G401.6 (cell line): ENCODE results near the gene LRRC32.
"Not testable (repeated sequence)": the region's sequence is repeated elsewhere in the genome, so short reads cannot be mapped to it uniquely, and the experiment has no call there.

Source experiments
- FAIRE-seq: peaks from 2 replicates; lab custom pipeline; 2012; peaks lifted over from hg19 to GRCh38; lab: Jason Lieb, UNC

LRRC32 gene

DNA sequence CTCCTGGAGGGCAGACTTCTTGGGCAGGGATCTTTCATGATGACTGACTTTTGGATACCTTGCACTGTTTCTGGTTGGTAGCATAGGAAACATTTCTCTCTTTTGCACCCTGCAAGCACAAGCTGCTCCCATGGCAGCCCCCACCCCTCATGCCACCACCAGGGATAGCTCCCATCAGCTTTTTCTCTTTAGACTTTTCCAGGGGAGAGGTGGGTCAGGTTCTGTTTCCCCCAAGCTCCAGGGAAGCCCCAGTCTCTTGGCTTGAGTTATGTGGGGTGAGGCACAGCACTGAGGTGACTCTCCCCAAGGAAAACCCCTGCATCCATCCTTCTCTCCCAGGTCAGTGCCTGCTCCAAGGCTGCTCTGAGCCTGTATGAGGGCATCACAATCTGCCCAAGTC lies 22.5 kb downstream of the LRRC32 start:
- no peak for FAIRE-seq

- no peak for FAIRE-seq
These were observed 23.5 kb downstream of the LRRC32 start for GRCh38 chr11:76646882-76647534.

DNA sequence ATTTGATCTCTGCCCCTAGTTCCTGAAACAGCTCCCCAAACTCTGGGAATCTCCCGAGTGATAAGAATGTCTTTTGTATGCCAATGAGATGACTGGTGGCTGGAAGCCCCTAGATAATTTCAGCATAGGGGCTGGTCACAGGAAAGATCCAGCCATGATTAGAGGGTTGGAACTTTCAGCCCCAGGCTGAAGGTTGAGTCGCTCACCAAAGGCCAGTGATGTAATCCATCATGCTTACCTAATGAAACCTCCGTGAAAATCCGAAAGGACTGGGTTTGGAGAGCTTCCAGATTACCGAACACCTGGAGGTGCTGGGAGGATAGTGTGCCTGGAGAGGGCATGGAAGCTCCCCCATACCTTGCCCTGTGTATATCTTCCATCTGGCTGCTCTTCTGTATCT lies 26.0 kb downstream of the LRRC32 start:
- no peak for FAIRE-seq

GRCh38 chr11:76643711-76644110 lies 26.8 kb downstream of the LRRC32 start:
- FAIRE-seq = not testable (repeated sequence)

DNA sequence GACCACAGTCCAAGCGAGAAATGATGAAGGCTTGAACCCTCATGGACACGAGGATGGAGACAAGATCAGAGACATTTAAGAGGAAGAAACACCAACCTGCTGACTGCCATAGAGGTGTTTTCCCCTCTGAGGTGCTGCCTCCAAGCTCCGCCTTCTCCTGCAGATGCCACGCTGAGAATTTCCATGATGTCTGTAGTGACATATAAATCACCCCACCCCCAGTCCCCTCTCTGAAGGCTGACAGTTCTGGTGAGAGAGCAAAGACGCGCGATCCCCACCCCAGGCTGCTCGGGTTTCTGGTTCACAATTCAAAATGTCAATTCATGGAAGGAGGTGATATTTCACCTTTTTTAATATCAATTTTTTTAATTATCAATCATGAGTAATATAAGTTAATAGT lies 28.2 kb downstream of the LRRC32 start:
- no peak for FAIRE-seq

- FAIRE-seq = no peak
These were observed 28.6 kb downstream of the LRRC32 start for GRCh38 chr11:76641905-76642304.

- no peak for FAIRE-seq
These were observed 30.0 kb downstream of the LRRC32 start for GRCh38 chr11:76640501-76640900.

DNA sequence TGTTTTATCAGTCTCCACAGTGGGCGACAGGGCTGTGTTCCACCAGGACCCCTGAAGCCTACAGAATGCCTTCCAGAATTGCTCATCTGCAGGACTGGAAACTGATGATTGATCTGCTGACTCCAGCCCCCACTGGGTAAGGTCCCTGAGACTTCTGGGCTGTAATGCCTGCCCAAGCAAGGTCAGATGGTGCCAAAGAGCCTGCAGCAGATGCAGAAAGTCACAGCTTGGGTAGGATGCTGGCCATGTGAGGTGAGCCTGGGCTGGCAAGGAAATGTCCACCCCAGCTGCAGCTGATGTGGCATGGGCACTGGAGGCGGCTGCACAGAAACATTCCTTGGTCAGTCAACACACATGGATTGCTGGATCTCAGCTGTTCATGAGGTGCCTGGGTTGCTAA lies 30.9 kb downstream of the LRRC32 start:
- no peak for FAIRE-seq

- no peak for FAIRE-seq
These were observed 32.0 kb downstream of the LRRC32 start for GRCh38 chr11:76638270-76639197.

DNA sequence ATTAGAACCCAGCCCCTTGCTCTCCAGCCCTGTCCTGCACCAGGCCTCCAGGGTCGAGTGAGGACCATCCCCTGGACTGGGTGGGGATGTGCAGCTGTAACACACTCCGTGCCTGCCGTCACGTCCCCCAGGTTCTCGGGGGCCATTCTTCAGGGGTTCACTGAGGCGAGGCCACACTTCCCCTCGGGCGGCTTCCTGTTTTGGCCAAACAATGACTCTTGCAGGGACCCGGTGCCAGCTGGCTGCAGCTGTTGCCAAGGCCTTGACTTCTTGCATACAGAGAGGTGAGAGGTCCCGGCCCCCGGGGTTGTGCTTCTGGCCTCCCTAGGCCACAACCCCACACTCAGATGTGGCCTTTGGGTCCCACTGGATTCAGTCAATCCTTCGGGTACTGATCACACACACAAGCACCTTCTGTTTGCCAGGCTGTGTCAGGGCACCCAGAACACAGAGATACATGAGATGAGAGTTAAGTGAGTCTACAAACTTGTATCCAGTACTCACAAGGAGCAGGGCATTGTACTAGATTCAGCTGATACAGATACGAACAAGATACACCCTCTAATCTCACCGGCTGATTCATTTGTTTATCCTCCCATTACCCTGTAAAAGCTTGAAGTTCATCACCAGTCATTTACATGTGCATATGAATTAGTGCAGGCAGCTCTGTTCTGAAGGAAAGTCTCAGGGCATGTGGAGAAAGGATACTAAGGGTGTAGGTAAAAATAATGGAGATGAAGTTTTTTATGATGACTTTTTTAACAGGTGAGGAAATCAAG lies 32.9 kb downstream of the LRRC32 start:
- FAIRE-seq = no peak

DNA sequence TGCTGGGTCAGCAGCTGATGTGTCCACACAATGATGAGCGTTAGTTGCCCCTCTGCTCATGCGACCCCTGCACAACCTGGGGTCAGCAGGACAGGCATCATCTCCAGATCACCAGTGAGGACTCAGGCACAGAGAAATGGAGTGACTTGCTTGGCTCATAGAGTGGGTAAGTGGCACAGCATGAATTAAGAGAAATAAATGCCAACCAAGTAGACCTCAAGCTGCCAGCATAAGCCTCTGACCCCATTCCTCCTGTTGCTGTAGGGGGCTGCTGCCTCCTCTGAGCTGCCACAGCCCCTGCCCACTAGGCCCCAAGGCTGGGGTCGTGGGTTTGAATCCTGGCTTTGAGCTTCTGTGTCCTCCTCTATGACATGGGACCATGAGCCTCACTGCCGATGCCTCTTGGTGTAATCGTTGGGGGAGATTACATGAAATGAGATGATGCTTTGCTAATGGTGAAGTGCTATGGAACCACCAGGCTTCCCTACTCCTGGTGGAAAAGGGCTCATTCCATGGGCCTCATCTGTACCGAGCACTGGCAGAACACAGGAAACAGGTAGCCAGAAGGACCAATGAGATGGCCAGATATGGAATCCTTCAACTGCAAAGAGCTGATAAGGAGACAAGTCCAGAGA lies 33.6 kb downstream of the LRRC32 start:
- no peak for FAIRE-seq

DNA sequence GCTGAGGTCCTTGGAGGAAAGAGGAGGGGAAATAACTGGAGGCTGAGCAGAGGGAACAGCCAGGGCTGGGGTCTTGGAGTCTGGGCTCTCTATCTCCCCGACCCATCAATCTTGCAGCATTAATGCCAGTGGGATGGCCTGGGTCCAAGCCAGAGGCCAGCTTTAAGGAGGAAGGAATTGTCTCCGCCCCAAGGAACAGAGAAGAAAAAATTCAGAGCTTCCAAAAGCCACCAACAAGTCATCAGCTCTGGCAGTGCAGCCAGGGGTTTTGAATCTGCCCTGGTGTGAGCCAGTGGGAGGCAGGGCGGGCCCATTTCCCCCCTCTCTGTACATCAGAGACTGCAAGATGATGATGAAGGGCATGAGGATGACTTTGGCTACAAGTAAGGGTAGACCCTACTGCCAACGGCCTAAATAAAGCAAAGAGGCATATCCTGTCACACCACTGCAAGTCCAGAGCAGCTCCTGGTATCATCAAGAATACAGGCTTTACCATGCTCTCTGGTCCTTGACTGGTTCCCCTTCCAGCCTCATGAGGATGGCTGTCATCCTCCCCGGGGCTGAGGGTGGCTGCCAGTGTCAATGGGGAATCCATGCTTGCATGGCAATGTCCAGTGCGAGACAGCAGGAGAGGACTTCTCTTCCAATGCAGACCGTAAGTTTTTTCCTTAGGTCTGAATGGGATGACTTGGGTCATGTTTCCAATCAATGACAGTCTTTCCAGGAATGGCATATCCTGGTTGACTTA lies 34.4 kb downstream of the LRRC32 start:
- no peak for FAIRE-seq

- FAIRE-seq = no peak
These were observed 35.7 kb downstream of the LRRC32 start for GRCh38 chr11:76634886-76635285.

GRCh38 chr11:76632492-76632891 lies 38.1 kb downstream of the LRRC32 start:
- no peak for FAIRE-seq

- no peak for FAIRE-seq
These were observed 38.8 kb downstream of the LRRC32 start for GRCh38 chr11:76631566-76632308.

GRCh38 chr11:76630600-76631281 lies 39.8 kb downstream of the LRRC32 start:
- FAIRE-seq = no peak

- no peak for FAIRE-seq
These were observed 40.5 kb downstream of the LRRC32 start for GRCh38 chr11:76629853-76630599.

DNA sequence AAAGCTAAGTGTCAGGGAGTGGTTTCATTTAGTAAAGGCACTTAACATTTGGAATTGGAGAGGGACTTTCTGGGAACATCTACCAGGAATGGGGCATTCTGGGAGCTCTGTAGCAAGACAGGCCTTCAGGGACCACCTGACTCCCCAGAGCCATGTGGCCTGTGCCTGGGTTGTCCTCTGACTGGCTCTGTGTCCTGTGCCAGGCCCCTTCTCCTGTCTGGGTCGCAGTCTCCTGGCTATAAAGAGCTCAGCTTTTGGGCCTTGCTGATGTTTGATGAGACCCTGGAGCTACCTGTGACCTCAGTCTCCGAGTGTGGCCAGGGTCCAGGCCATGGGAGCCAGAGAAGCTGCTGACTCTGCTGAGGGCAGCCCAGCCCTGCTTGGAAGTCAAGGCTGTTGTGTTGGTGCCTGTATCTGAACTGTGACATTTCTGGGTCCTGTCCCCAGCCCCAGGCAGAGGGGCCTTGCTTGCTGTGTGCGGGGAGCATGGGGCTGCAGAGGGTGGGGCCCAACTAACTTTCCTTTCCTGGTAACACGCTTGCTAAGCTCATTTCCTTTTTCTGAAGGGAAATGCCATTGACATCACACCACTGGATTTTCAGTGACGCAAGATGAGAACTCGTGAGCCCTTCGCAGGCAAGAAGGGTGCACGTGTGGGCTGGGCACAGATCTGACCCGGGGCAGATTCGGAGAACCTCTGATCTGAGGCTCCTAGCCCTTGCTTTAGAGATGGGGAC lies 41.3 kb downstream of the LRRC32 start:
- FAIRE-seq = no peak

GRCh38 chr11:76628408-76628947 lies 42.1 kb downstream of the LRRC32 start:
- no peak for FAIRE-seq
